K562 (cell line): ENCODE data around the gene THAP5. TPM values are rescaled to one million over a fixed set of nuclear protein-coding genes. Genes with fewer than 3 reads are reported as not detected.
"Not testable (repeated sequence)": the region's sequence is repeated elsewhere in the genome, so short reads cannot be mapped to it uniquely, and the experiment has no call there.

Experiments
- ATAC-seq: fragments of 200-7000 bp; cut with Tn5 transposase; 3 replicates; pipeline ENCODE4 v1.9.1; 2020; ENCODE audit warnings: moderate library complexity
- BruUV-seq: library from RNA; stranded (reverse); fragments of 400-500 nt; replicated peaks from 2 replicates; lab custom pipeline; 2021; lab: Mats Ljungman, UMichigan
- CTCF ChIA-PET: fragments of 300-600 bp; formaldehyde crosslinking; extraction: SDS; loops from one replicate; lab custom pipeline; 2021; ENCODE audit warnings: low intra/inter-chr PET ratio; lab: Yijun Ruan, JAX
- POLR2A ChIA-PET: fragments of 300-600, 350-650 bp; sonication (Branson Sonifier 250); formaldehyde crosslinking; extraction: SDS; loops from one replicate; lab custom pipeline; 2021; ENCODE audit warnings: antibody characterized with exemption, inconsistent platforms; lab: Yijun Ruan, JAX
- DNase-seq, 4 experiments: peaks; one replicate each; pipeline versions ENCODE4 v3.0.0 to v3.0.0-alpha.2; 2011 to 2018; ENCODE audit warnings: low spot score in 3 of 4, mixed read lengths in 3 of 4; ENCODE audit errors: extremely low read depth in 1 of 4
- FAIRE-seq: peaks from 2 replicates; lab custom pipeline; 2011; peaks lifted over from hg19 to GRCh38; lab: Jason Lieb, UNC
- H2AFZ ChIP-seq: 2 replicates; pipeline ENCODE4 v1.6.0; 2011; ENCODE audit warnings: low read depth, low read length, control low read depth, inconsistent platforms
- H3K27ac ChIP-seq: fragments of 200-600 bp; 3 replicates; pipeline ENCODE4 v1.8.0; 2011; ENCODE audit warnings: low read depth, mild to moderate bottlenecking, control low read depth, inconsistent platforms, low read length, moderate library complexity, mixed read lengths; ENCODE audit errors: extremely low read depth
- H3K27me3 ChIP-seq, 2 experiments: fragments of 300-600 bp in 1 of 2; 2 replicates in 1 of 2; 3 replicates in 1 of 2; pipeline versions ENCODE4 v1.6.0 to v1.8.0; 2011; ENCODE audit warnings: inconsistent platforms in 2 of 2, low read length in 2 of 2, mild to moderate bottlenecking in 1 of 2, mixed read lengths in 1 of 2, moderate library complexity in 1 of 2; ENCODE audit not compliant: control insufficient read depth in 2 of 2, insufficient read depth in 2 of 2
- H3K36me3 ChIP-seq: fragments of 300-600 bp; 3 replicates; pipeline ENCODE4 v1.8.0; 2011; ENCODE audit warnings: mild to moderate bottlenecking, low read length, inconsistent platforms; ENCODE audit not compliant: control insufficient read depth, insufficient read depth
- H3K4me1 ChIP-seq, 2 experiments: fragments of 200-600 bp in 1 of 2; replicated peaks in 1 of 2; 2 replicates in 1 of 2; 3 replicates in 1 of 2; pipeline versions ENCODE4 v1.5.1 to v1.8.0; 2011; ENCODE audit warnings: inconsistent platforms in 2 of 2, low read length in 2 of 2, mild to moderate bottlenecking in 1 of 2, mixed read lengths in 1 of 2, moderate library complexity in 1 of 2; ENCODE audit not compliant: control insufficient read depth in 2 of 2, insufficient read depth in 2 of 2
- H3K4me2 ChIP-seq: 2 replicates; pipeline ENCODE4 v1.6.1; 2011; ENCODE audit warnings: low read length, control low read depth, inconsistent platforms, mixed read lengths; ENCODE audit not compliant: insufficient read depth
- H3K4me3 ChIP-seq: fragments of 200-600 bp; sonication (generic), shearing (Covaris generic); 2 replicates; pipeline ENCODE4 v1.5.1; 2016; ENCODE audit warnings: control low read depth, inconsistent platforms
- H3K79me2 ChIP-seq: fragments of 200-600 bp; 3 replicates; pipeline ENCODE4 v1.8.0; 2011; ENCODE audit warnings: low read length, inconsistent platforms; ENCODE audit not compliant: control insufficient read depth, insufficient read depth
- H3K9ac ChIP-seq, 2 experiments: 2 replicates each; pipeline versions ENCODE4 v1.6.0 to v1.6.1; 2011; ENCODE audit warnings: low read depth in 2 of 2, low read length in 2 of 2, control low read depth in 1 of 2, inconsistent platforms in 1 of 2, mild to moderate bottlenecking in 1 of 2, mixed read lengths in 1 of 2; ENCODE audit not compliant: insufficient read depth in 1 of 2
- H3K9me1 ChIP-seq: one replicate; pipeline ENCODE4 v1.6.0; 2011; ENCODE audit warnings: inconsistent platforms, mild to moderate bottlenecking, low read length, moderate library complexity; ENCODE audit not compliant: control insufficient read depth, insufficient read depth
- H3K9me3 ChIP-seq: replicated peaks from 2 replicates; pipeline ENCODE4 v1.5.1; 2011; ENCODE audit warnings: low read depth, low read length, inconsistent platforms; ENCODE audit not compliant: control insufficient read depth, insufficient read depth
- H4K20me1 ChIP-seq: replicated peaks from 2 replicates; pipeline ENCODE4 v1.6.1; 2011; ENCODE audit warnings: low read length, inconsistent platforms, mixed read lengths; ENCODE audit not compliant: control insufficient read depth, insufficient read depth
- ATF7 ChIP-seq: fragments of 450-650 bp; IDR thresholded peaks from 2 replicates; pipeline ENCODE4 v1.7.1; 2014; ENCODE audit warnings: mild to moderate bottlenecking, moderate library complexity
- CBFA2T2 ChIP-seq: fragments of 450-650 bp; conservative IDR thresholded peaks from 2 replicates; pipeline ENCODE4 v1.6.1; 2017; ENCODE audit warnings: mild to moderate bottlenecking
- ELF4 ChIP-seq: fragments of 450-650 bp; formaldehyde crosslinking; IDR thresholded peaks from 2 replicates; pipeline ENCODE4 v1.4.0; 2022; ENCODE audit warnings: missing genetic modification characterization
- ETV6 ChIP-seq, 3 experiments: fragments of 150-350 bp in 1 of 3; sonication (generic) in 1 of 3; formaldehyde crosslinking in 1 of 3; IDR thresholded peaks; 2 replicates each; pipeline versions ENCODE4 v1.6.1 to v1.8.0; 2014 to 2022; ENCODE audit warnings: borderline replicate concordance in 2 of 3, low read depth in 2 of 3, antibody characterized with exemption in 1 of 3, low read length in 1 of 3, mild to moderate bottlenecking in 1 of 3, missing genetic modification reagents in 1 of 3
- FOXK2 ChIP-seq, 2 experiments: fragments of 450-650 bp; IDR thresholded peaks in 1 of 2; conservative IDR thresholded peaks in 1 of 2; 2 replicates each; pipeline ENCODE4 v1.6.1; 2016; ENCODE audit warnings: low read depth in 2 of 2, mild to moderate bottlenecking in 1 of 2
- MGA ChIP-seq: fragments of 450-650 bp; IDR thresholded peaks from 2 replicates; pipeline ENCODE4 v1.6.1; 2016; ENCODE audit warnings: mild to moderate bottlenecking, moderate library complexity
- NCOR1 ChIP-seq: fragments of 450-650 bp; IDR thresholded peaks from 2 replicates; pipeline ENCODE4 v1.6.1; 2016; ENCODE audit warnings: mild to moderate bottlenecking, moderate library complexity
- PML ChIP-seq: IDR thresholded peaks from 2 replicates; pipeline ENCODE4 v1.6.1; 2012; ENCODE audit warnings: low read length, inconsistent platforms
- POLR2AphosphoS5 ChIP-seq: IDR thresholded peaks from 2 replicates; pipeline ENCODE4 v1.6.1; 2011; ENCODE audit warnings: mild to moderate bottlenecking, low read depth, low read length, moderate library complexity; ENCODE audit not compliant: control insufficient read depth, insufficient read depth
- ZNF175 ChIP-seq: fragments of 200-800 bp; sonication (Bioruptor generic); IDR thresholded peaks from 2 replicates; pipeline ENCODE4 v1.6.1; 2016; ENCODE audit warnings: low read depth, mild to moderate bottlenecking, missing genetic modification characterization, missing compliant biosample characterization
- WGBS: fragments of 100-300 bp; shearing (Covaris generic); methylation state at CpG from one replicate; pipeline ENCODE4 v1.1.6; 2016; ENCODE audit warnings: low coverage, mixed read lengths; ENCODE audit not compliant: insufficient coverage; ENCODE audit errors: missing lambda C conversion rate; 5-methylcytosine and 5-hydroxymethylcytosine counted together
- in situ Hi-C: fragments of 300-500 bp; cut with MboI; formaldehyde crosslinking; loops from 4 replicates; pipeline ENCODE4 v1.15.0; 2018; ENCODE audit warnings: inconsistent platforms, mixed read lengths
- intact Hi-C: fragments of 100-400 bp; cut with micrococcal nuclease; formaldehyde crosslinking; loops from 2 replicates; pipeline ENCODE4 v1.14.2; 2022
- polyA plus RNA-seq, 8 experiments: library from polyadenylated mRNA; depleted of rRNA in 4 of 8; stranded (reverse) in 5 of 8; unstranded in 3 of 8; fragments of >200 nt; fragmentation: Nextera tagmentation in 2 of 8; fragmentation: Illumina TruSeq in 1 of 8; extraction: Ambion mirVana in 2 of 8; extraction: Trizol in 1 of 8; gene quantifications; 2 replicates each; pipeline versions ENCODE4 v1.2.1 to v1.2.3, GENCODE V29; 2011 to 2014; ENCODE audit warnings: inconsistent platforms in 1 of 8, missing spikeins in 1 of 8
- total RNA-seq, 7 experiments: library from RNA; depleted of rRNA in 6 of 7; stranded (reverse); fragments of >200 nt in 6 of 7; fragmentation: Illumina TruSeq in 2 of 7; extraction: Trizol in 2 of 7; gene quantifications; 2 replicates each; pipeline versions ENCODE4 v1.2.1 to v1.2.3, GENCODE V29; 2011 to 2021; ENCODE audit warnings: low replicate concordance in 1 of 7

Gene THAP5
- total and polyA plus RNA-seq, 9 of the 15 experiments (the other 6 are each of a cell fraction or from before 2014, with no cell fraction given): 16.5 to 58.1 (median 28.2) TPM

GRCh38 chr7:108538236-108538635, 31.3 kb downstream of the THAP5 start:
- FAIRE-seq: peak; percentile 95
- peak; percentile 87 for TF ChIP-seq PML
- TF ChIP-seq CBFA2T2: peak; percentile 95
- TF ChIP-seq MGA: peak; percentile 40; the same call in 1 of the 2 replicates
- TF ChIP-seq POLR2AphosphoS5: peak; percentile 93
- TF ChIP-seq FOXK2 (conservative IDR thresholded peaks at IDR 0.05 in 1 of 2, IDR thresholded peaks at IDR 0.05 in 1 of 2; ENCODE audit: low read depth in 2 of 2): peak in 1 of 2 experiments; percentile 26; a peak in 1 of 4 replicates
- peak in 1 of 2 experiments; percentile 41; a peak in 1 of 4 replicates for TF ChIP-seq ETV6 (IDR thresholded peaks at IDR 0.05; ENCODE audit: borderline replicate concordance in 1 of 2, low read depth in 2 of 2, low read length in 1 of 2)
- not testable (repeated sequence) for TF ChIP-seq ETV6 (CRISPR knock-in tag; IDR thresholded peaks at IDR 0.05; ENCODE audit: borderline replicate concordance)
- TF ChIP-seq ATF7: peak; percentile 74
- peak; percentile 84; the same call in 1 of the 2 replicates for TF ChIP-seq ZNF175 (CRISPR knock-in tag)
- peak; percentile 93 for TF ChIP-seq NCOR1
- TF ChIP-seq ELF4: 0 out of 2 replicates have a peak, but pooled peaks have one; percentile 47

More at GRCh38 chr7:108538236-108538635, 31.3 kb downstream of the THAP5 start:
- Histone ChIP-seq H3K4me1 (peaks cover 9 to 36% of the 10 kb centered on the region in 2 experiments), H3K27ac (peak overlapping the region; percentile 8; the same call in 1 of the 3 replicates), H3K9ac (0 out of 4 replicates have a peak overlapping the region, but pooled peaks of 1 of the 2 experiments have one; percentile 28), H3K4me2 (peak overlapping the region; percentile 60)
- H3K27me3 ChIP-seq, H4K20me1 ChIP-seq, H3K9me1 ChIP-seq, BruUV-seq, intact Hi-C loops, H2AFZ ChIP-seq, H3K36me3 ChIP-seq, H3K4me3 ChIP-seq, H3K79me2 ChIP-seq, H3K9me3 ChIP-seq, in situ Hi-C loops: not testable (repeated sequence)
- ATAC-seq (peak; percentile 88), DNase-seq (peak in 2 of 4 experiments; percentile 40 to 93)
- CTCF ChIA-PET: interaction anchor here (0.5 to 0.6 kb wide), 2 partner anchors 12 to 767 kb away, joined by 3 read pairs; partner anchors contain the start of gene PNPLA8
- 0% methylated on average over 2 of the region's 2 CpGs for WGBS
- POLR2A ChIA-PET: interaction anchor here (0.6 to 2.1 kb wide), 4 partner anchors 12 to 53 kb away, joined by 3 to 9 read pairs (median 3); partner anchors contain the start of genes DNAJB9, PNPLA8 and THAP5
